ENCODE results near the gene OLFM1. TPM values are rescaled to one million over a fixed set of nuclear protein-coding genes. Genes with fewer than 3 reads are reported as not detected.
A peak's percentile ranks its signal among the peaks of the same experiment; 100 is the strongest.

Gene OLFM1
- total RNA-seq, 4 donors from 2014 or later = 3.4 to 8.5 (median 6.7) TPM

- Histone ChIP-seq H3K27me3 (peaks cover 32 to 37% (median 33%) of the 10 kb centered on the region in 3 donors), H3K36me3 (no peaks in the 10 kb centered on the region), H3K4me1 (peaks cover 3 to 5% of the 10 kb centered on the region in 2 donors), H3K27ac (no peak overlapping the region), H3K9me3 (no peaks in the 10 kb centered on the region), H3K4me3 (no peak overlapping the region)
- TF ChIP-seq POLR2A (IDR thresholded peaks at IDR 0.05) (no peak), CTCF (IDR thresholded peaks at IDR 0.05 in 4 of 5, conservative IDR thresholded peaks at IDR 0.05 in 1 of 5) (no peak)
- DNase-seq (no peak), ATAC-seq (no peak)
- in situ Hi-C loops (cut with MboI; ENCODE audit: low sequenced_read_pairs in 4 of 4) (no loop called here), intact Hi-C loops (cut with DNase I; ENCODE audit: low total_unique reads) (no loop called here)
These were observed 16.3 kb upstream of the OLFM1 start for GRCh38 chr9:135070964-135071735.

- H3K4me3 ChIP-seq = no peak overlapping the region
- H3K36me3 ChIP-seq = no peaks in the 10 kb centered on the region
- H3K27me3 ChIP-seq = peaks cover 25 to 37% (median 27%) of the 10 kb centered on the region in 3 donors
- no peak for ATAC-seq
- DNase-seq = no peak
- no peak overlapping the region for H3K27ac ChIP-seq
- in situ Hi-C loops (cut with MboI; ENCODE audit: low sequenced_read_pairs in 4 of 4) = no loop called here
- peaks cover 3 to 5% of the 10 kb centered on the region in 2 donors for H3K4me1 ChIP-seq
- intact Hi-C loops (cut with DNase I; ENCODE audit: low total_unique reads) = no loop called here
- TF ChIP-seq POLR2A (IDR thresholded peaks at IDR 0.05) (no peak), CTCF (IDR thresholded peaks at IDR 0.05 in 4 of 5, conservative IDR thresholded peaks at IDR 0.05 in 1 of 5) (no peak)
- H3K9me3 ChIP-seq = no peaks in the 10 kb centered on the region
These were observed 14.3 kb upstream of the OLFM1 start for GRCh38 chr9:135073081-135073740.

- in situ Hi-C loops (cut with MboI; ENCODE audit: low sequenced_read_pairs in 4 of 4) (no loop called here), intact Hi-C loops (cut with DNase I; ENCODE audit: low total_unique reads) (no loop called here)
- DNase-seq (no peak), ATAC-seq (no peak)
- peaks cover 3 to 5% of the 10 kb centered on the region in 2 donors for H3K4me1 ChIP-seq
- peaks cover 22 to 33% (median 23%) of the 10 kb centered on the region in 3 donors for H3K27me3 ChIP-seq
- no peak overlapping the region for H3K27ac ChIP-seq
- TF ChIP-seq POLR2A (IDR thresholded peaks at IDR 0.05) (no peak), CTCF (IDR thresholded peaks at IDR 0.05 in 4 of 5, conservative IDR thresholded peaks at IDR 0.05 in 1 of 5) (no peak)
- no peaks in the 10 kb centered on the region for H3K36me3 ChIP-seq
- no peaks in the 10 kb centered on the region for H3K9me3 ChIP-seq
- H3K4me3 ChIP-seq = no peak overlapping the region
These were observed 13.6 kb upstream of the OLFM1 start for GRCh38 chr9:135073741-135074305.

- ATAC-seq = no peak
- H3K27ac ChIP-seq = no peak overlapping the region
- H3K36me3 ChIP-seq = no peaks in the 10 kb centered on the region
- H3K9me3 ChIP-seq = no peaks in the 10 kb centered on the region
- H3K27me3 ChIP-seq = peaks cover 19 to 32% (median 23%) of the 10 kb centered on the region in 3 donors
- in situ Hi-C loops (cut with MboI; ENCODE audit: low sequenced_read_pairs in 4 of 4) = loop anchor here in 1 of 4 donors (25.0 kb wide), 1 partner anchor 338 kb away; no protein-coding TSS in a partner anchor
- no peak for TF ChIP-seq CTCF (IDR thresholded peaks at IDR 0.05 in 4 of 5, conservative IDR thresholded peaks at IDR 0.05 in 1 of 5)
- TF ChIP-seq POLR2A (IDR thresholded peaks at IDR 0.05) = no peak
- intact Hi-C loops (cut with DNase I; ENCODE audit: low total_unique reads) = no loop called here
- DNase-seq = no peak
- H3K4me3 ChIP-seq = peak overlapping the region; percentile 49 to 54 (median 50)
- H3K4me1 ChIP-seq = peaks cover 3 to 5% of the 10 kb centered on the region in 2 donors
These were observed 12.9 kb upstream of the OLFM1 start for GRCh38 chr9:135074354-135075233.

All from gastrocnemius medialis (tissue), 4 donors.